Heart right ventricle (tissue), 16 donors: ENCODE measurements around the gene ERCC6L2. TPM values are rescaled to one million over a fixed set of nuclear protein-coding genes. Genes with fewer than 3 reads are reported as not detected.

Experiments used
- ATAC-seq, 8 donors: fragments of 200-7000 bp; cut with Tn5 transposase; one replicate each; pipeline ENCODE4 v1.9.1; 2020; ENCODE audit warnings: mild to moderate bottlenecking in 8 of 8, moderate library complexity in 8 of 8, moderate number of reproducible peaks in 1 of 8
- DNase-seq, 2 donors: peaks; one replicate each; pipeline ENCODE4 v3.0.0-alpha.2; 2020
- H3K27ac ChIP-seq, 10 donors: fragments of 200-600 bp; sonication (generic) in 2 of 10; one replicate each; pipeline versions ENCODE4 v1.5.0 to v1.8.0; 2020 to 2022; ENCODE audit warnings: mild to moderate bottlenecking in 3 of 10
- H3K27me3 ChIP-seq, 7 donors: fragments of 200-600 bp; one replicate each; pipeline ENCODE4 v1.8.0; 2021 to 2022; ENCODE audit warnings: mild to moderate bottlenecking in 2 of 7
- H3K36me3 ChIP-seq, 9 donors: fragments of 200-600 bp; sonication (generic) in 1 of 9; one replicate each; pipeline versions ENCODE4 v1.5.0 to v1.8.0; 2020 to 2022; ENCODE audit warnings: mild to moderate bottlenecking in 2 of 9
- H3K4me1 ChIP-seq, 9 donors: fragments of 200-600 bp; sonication (generic) in 1 of 9; one replicate each; pipeline versions ENCODE4 v1.5.0 to v1.8.0; 2020 to 2022; ENCODE audit warnings: mild to moderate bottlenecking in 4 of 9
- H3K4me3 ChIP-seq, 10 donors: fragments of 200-600 bp; sonication (generic) in 2 of 10; one replicate each; pipeline versions ENCODE4 v1.5.0 to v1.8.0; 2020 to 2022; ENCODE audit warnings: mild to moderate bottlenecking in 7 of 10, moderate library complexity in 2 of 10
- H3K9me3 ChIP-seq, 11 donors: fragments of 200-600 bp in 10 of 11; sonication (generic) in 2 of 11; one replicate each; pipeline versions ENCODE4 v1.5.0 to v1.8.0; 2013 to 2022; ENCODE audit warnings: mild to moderate bottlenecking in 2 of 11, control low read depth in 1 of 11, moderate library complexity in 1 of 11
- CTCF ChIP-seq, 9 donors: fragments of 200-600 bp; sonication (generic) in 2 of 9; IDR thresholded peaks; one replicate each; pipeline versions ENCODE4 v1.5.0 to v1.8.0; 2021 to 2022; ENCODE audit warnings: antibody characterized with exemption in 9 of 9, mild to moderate bottlenecking in 5 of 9, moderate library complexity in 1 of 9
- WGBS, 2 donors: extraction: QIAGEN DNeasy Blood & Tissue Kit; methylation state at CpG; one replicate each; pipeline ENCODE4 v1.1.7; 2013; ENCODE audit warnings: inconsistent platforms in 1 of 2; 5-methylcytosine and 5-hydroxymethylcytosine counted together
- intact Hi-C, 10 donors: fragments of 100-400 bp; cut with DNase I; formaldehyde crosslinking; loops; one replicate each; pipeline versions ENCODE4 v1.11.1 to v1.14.2; 2022
- polyA plus RNA-seq, 2 donors: library from polyadenylated mRNA; stranded (reverse); fragments of 200-250 nt; gene quantifications; one replicate each; pipeline ENCODE4 v1.2.3, GENCODE V29; 2013
- total RNA-seq, 10 donors: library from RNA; stranded (reverse); fragmentation: NEBNext Ultra II Directional in 3 of 10; extraction: Animal tissue kit (Norgen Biotek cat#: 25700) in 3 of 10; gene quantifications; one replicate each; pipeline versions ENCODE4 v1.2.1 to v1.2.4, GENCODE V29; 2021 to 2023
- donor health status: Arrhythmogenic right ventricular cardiomyopathy.
- donor health status: ischemic (EF 13 %, LVEDD 7.1; RV severe dilation, severe dysfunction).
- donor health status: healthy with polysubstance abuse.
- donor health status: DM: no; HTN: yes; CAD: no.
- donor health status: DM: no; HTN: no; CAD: no.
- donor health status: ischemic (EF 25% LVEDD 6.9; RV normal size, moderate dysfunction).
- donor health status: ischemic (EF 25% LVEDD 5.7; RV mildly dilated, moderate dysfunction).
- donor health status: healthy.
- donor health status: DM: yes; HTN: yes; CAD: no.
- donor health status: Ischemic cardiomyopathy.
- donor health status: ischemic (EF 35%, LVEDD 5.7; RV mildly dilated, moderate dysfunction).
- donor health status: nonischemic (EF 11% LVEDD 7.7; RV severe dilation, severe dysfunction).
- donor health status: DM: yes; HTN: yes; CAD: no.
- donor health status: PGD.
- donor health status: ischemic (EF 29% LVEDD 5.4; RV normal size, mild dysfunction).
- donor health status: nonischemic (EF 23%, LVEDD 6.1; RV moderate dilation, normal function).

Gene ERCC6L2
- total and polyA plus RNA-seq, 12 donors = 4.6 to 37.5 (median 26.4) TPM

GRCh38 chr9:96008502-96009222 is 133.2 kb downstream of the ERCC6L2 start:
- ATAC-seq = peak in 1 of 8 donors; percentile 39
- intact Hi-C loops = no loop called here
- 70 to 84% methylated on average over 12 of the region's 12 CpGs for WGBS, 2 donors
- no peaks in the 10 kb centered on the region for H3K9me3 ChIP-seq
- DNase-seq = no peak
- peaks cover 0 to 20% (median 0%) of the 10 kb centered on the region in 9 donors for H3K4me1 ChIP-seq
- no peak for TF ChIP-seq CTCF (IDR thresholded peaks at IDR 0.05)
- H3K27ac ChIP-seq = no peak overlapping the region
- peaks cover 0 to 87% (median 9%) of the 10 kb centered on the region in 9 donors for H3K36me3 ChIP-seq
- no peaks in the 10 kb centered on the region for H3K27me3 ChIP-seq
- no peak overlapping the region for H3K4me3 ChIP-seq

- no peak for ATAC-seq
- peaks cover 0 to 20% (median 0%) of the 10 kb centered on the region in 9 donors for H3K4me1 ChIP-seq
- peaks cover 0 to 92% (median 9%) of the 10 kb centered on the region in 9 donors for H3K36me3 ChIP-seq
- H3K27ac ChIP-seq = no peak overlapping the region
- no peak for TF ChIP-seq CTCF (IDR thresholded peaks at IDR 0.05)
- 61 to 79% methylated on average over 2 of the region's 2 CpGs for WGBS, 2 donors
- H3K27me3 ChIP-seq = no peaks in the 10 kb centered on the region
- no peak overlapping the region for H3K4me3 ChIP-seq
- no peak for DNase-seq
- H3K9me3 ChIP-seq = no peaks in the 10 kb centered on the region
- intact Hi-C loops = no loop called here
These were observed 133.7 kb downstream of the ERCC6L2 start for GRCh38 chr9:96009223-96009602.

- peak overlapping the region in 1 of 10 donors; percentile 45 for H3K27ac ChIP-seq
- WGBS, 2 donors = 64 to 71% methylated on average over 4 of the region's 4 CpGs
- H3K36me3 ChIP-seq = peaks cover 0 to 91% (median 3%) of the 10 kb centered on the region in 9 donors
- DNase-seq = no peak
- ATAC-seq = peak in 3 of 8 donors; percentile 38 to 73 (median 67)
- no peak overlapping the region for H3K4me3 ChIP-seq
- no peak for TF ChIP-seq CTCF (IDR thresholded peaks at IDR 0.05)
- no peaks in the 10 kb centered on the region for H3K9me3 ChIP-seq
- peaks cover 0 to 20% (median 0%) of the 10 kb centered on the region in 9 donors for H3K4me1 ChIP-seq
- intact Hi-C loops = no loop called here
- H3K27me3 ChIP-seq = no peaks in the 10 kb centered on the region
These were observed 134.4 kb downstream of the ERCC6L2 start for GRCh38 chr9:96009690-96010472.

GRCh38 chr9:96014078-96014477 is 138.6 kb downstream of the ERCC6L2 start:
- intact Hi-C loops = no loop called here
- 87 to 89% methylated on average over 6 of the region's 6 CpGs for WGBS, 2 donors
- no peak for TF ChIP-seq CTCF (IDR thresholded peaks at IDR 0.05)
- ATAC-seq (peak in 5 of 8 donors; percentile 11 to 65 (median 38)), DNase-seq (no peak)
- H3K4me3 ChIP-seq = no peak overlapping the region
- H3K36me3 ChIP-seq = peaks cover 0 to 60% (median 0%) of the 10 kb centered on the region in 9 donors
- H3K27ac ChIP-seq = peak overlapping the region in 1 of 10 donors; percentile 75
- no peaks in the 10 kb centered on the region for H3K9me3 ChIP-seq
- peaks cover 0 to 3% (median 0%) of the 10 kb centered on the region in 7 donors for H3K27me3 ChIP-seq
- peaks cover 0 to 9% (median 0%) of the 10 kb centered on the region in 9 donors for H3K4me1 ChIP-seq
